HepG2 (cell line): Measurements from ENCODE around the gene MYBPC2.

ENCODE experiments used
- ATF7 ChIP-seq, 2 experiments: fragments of 450-650 bp in 1 of 2; sonication (generic) in 1 of 2; formaldehyde crosslinking in 1 of 2; IDR thresholded peaks; 2 replicates each; pipeline versions ENCODE4 v1.4.0 to v1.6.1; 2016 to 2020; ENCODE audit warnings: antibody characterized with exemption in 1 of 2, mild to moderate bottlenecking in 1 of 2, missing genetic modification reagents in 1 of 2
- BCL6 ChIP-seq: IDR thresholded peaks from 2 replicates; pipeline ENCODE4 v1.6.1; 2016; ENCODE audit warnings: missing genetic modification reagents, missing compliant biosample characterization
- FOSL1 ChIP-seq: sonication (generic); formaldehyde crosslinking; IDR thresholded peaks from 2 replicates; pipeline ENCODE4 v1.9.0; 2021; ENCODE audit warnings: missing genetic modification reagents, borderline replicate concordance
- FOXJ3 ChIP-seq: sonication (generic); formaldehyde crosslinking; IDR thresholded peaks from 2 replicates; pipeline ENCODE4 v1.4.0; 2020; ENCODE audit warnings: missing genetic modification reagents, mild to moderate bottlenecking, borderline replicate concordance
- MAZ ChIP-seq, 2 experiments: sonication (generic) in 1 of 2; formaldehyde crosslinking in 1 of 2; IDR thresholded peaks; 2 replicates each; pipeline versions ENCODE4 v1.5.0 to v1.6.1; 2012 to 2020; ENCODE audit warnings: low read depth in 2 of 2, mild to moderate bottlenecking in 2 of 2, borderline replicate concordance in 1 of 2, improper control_type of control experiment in 1 of 2, low read length in 1 of 2, missing genetic modification reagents in 1 of 2, moderate library complexity in 1 of 2
- ZNF430 ChIP-seq: sonication (generic); formaldehyde crosslinking; IDR thresholded peaks from 2 replicates; pipeline ENCODE4 v1.9.0; 2021; ENCODE audit warnings: mild to moderate bottlenecking, missing genetic modification reagents
- ZNF850 ChIP-seq: sonication (generic); formaldehyde crosslinking; conservative IDR thresholded peaks from 2 replicates; pipeline ENCODE4 v1.9.0; 2021; ENCODE audit warnings: mild to moderate bottlenecking, missing genetic modification reagents
- TF ChIP-seq, protein P1 (sequence below): sonication (generic); formaldehyde crosslinking; IDR thresholded peaks from 2 replicates; pipeline ENCODE4 v1.5.0; 2020; ENCODE audit warnings: mild to moderate bottlenecking, missing genetic modification reagents
- TF ChIP-seq, protein P2 (sequence below): sonication (generic); formaldehyde crosslinking; IDR thresholded peaks from 2 replicates; pipeline ENCODE4 v1.4.0; 2020; ENCODE audit warnings: missing genetic modification reagents
- TF ChIP-seq, protein P3 (sequence below), 2 experiments: sonication (generic) in 1 of 2; formaldehyde crosslinking in 1 of 2; IDR thresholded peaks; 2 replicates each; pipeline versions ENCODE4 v1.6.1 to v1.9.0; 2014 to 2022; ENCODE audit warnings: antibody characterized with exemption in 1 of 2, borderline replicate concordance in 1 of 2, inconsistent platforms in 1 of 2, low read depth in 1 of 2, missing genetic modification reagents in 1 of 2
- TF ChIP-seq, protein P4 (sequence below): sonication (generic); formaldehyde crosslinking; IDR thresholded peaks from 2 replicates; pipeline ENCODE4 v1.4.0; 2020; ENCODE audit warnings: mild to moderate bottlenecking, missing genetic modification reagents, borderline replicate concordance
- TF ChIP-seq, protein P5 (sequence below): sonication (generic); formaldehyde crosslinking; IDR thresholded peaks from 2 replicates; pipeline ENCODE4 v1.4.0; 2020; ENCODE audit warnings: missing genetic modification reagents, borderline replicate concordance

DNA sequence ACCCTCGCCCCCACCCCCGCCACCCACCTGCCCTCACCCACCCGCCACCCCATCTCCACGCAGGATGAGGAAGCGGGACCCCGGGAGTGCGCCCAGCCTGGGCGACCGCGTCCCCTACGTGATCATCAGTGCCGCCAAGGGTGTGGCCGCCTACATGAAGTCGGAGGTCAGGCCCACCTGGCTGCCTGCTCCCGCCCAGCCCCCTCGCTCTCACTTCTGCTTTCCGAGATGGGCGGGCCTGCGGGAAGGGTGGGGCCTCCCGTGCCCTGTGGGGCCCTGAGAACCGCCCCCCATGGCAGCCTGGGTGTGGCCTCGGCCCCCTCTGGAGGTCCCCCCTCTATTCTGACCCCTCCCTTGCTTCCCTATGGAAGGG, 17.0 kb upstream of the MYBPC2 start:
- TF ChIP-seq, protein P1, sequence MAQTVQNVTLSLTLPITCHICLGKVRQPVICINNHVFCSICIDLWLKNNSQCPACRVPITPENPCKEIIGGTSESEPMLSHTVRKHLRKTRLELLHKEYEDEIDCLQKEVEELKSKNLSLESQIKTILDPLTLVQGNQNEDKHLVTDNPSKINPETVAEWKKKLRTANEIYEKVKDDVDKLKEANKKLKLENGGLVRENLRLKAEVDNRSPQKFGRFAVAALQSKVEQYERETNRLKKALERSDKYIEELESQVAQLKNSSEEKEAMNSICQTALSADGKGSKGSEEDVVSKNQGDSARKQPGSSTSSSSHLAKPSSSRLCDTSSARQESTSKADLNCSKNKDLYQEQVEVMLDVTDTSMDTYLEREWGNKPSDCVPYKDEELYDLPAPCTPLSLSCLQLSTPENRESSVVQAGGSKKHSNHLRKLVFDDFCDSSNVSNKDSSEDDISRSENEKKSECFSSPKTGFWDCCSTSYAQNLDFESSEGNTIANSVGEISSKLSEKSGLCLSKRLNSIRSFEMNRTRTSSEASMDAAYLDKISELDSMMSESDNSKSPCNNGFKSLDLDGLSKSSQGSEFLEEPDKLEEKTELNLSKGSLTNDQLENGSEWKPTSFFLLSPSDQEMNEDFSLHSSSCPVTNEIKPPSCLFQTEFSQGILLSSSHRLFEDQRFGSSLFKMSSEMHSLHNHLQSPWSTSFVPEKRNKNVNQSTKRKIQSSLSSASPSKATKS: no peak
- TF ChIP-seq FOXJ3 (CRISPR knock-in tag): no peak
- TF ChIP-seq BCL6 (CRISPR knock-in tag): no peak
- TF ChIP-seq, protein P2, sequence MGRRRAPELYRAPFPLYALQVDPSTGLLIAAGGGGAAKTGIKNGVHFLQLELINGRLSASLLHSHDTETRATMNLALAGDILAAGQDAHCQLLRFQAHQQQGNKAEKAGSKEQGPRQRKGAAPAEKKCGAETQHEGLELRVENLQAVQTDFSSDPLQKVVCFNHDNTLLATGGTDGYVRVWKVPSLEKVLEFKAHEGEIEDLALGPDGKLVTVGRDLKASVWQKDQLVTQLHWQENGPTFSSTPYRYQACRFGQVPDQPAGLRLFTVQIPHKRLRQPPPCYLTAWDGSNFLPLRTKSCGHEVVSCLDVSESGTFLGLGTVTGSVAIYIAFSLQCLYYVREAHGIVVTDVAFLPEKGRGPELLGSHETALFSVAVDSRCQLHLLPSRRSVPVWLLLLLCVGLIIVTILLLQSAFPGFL (CRISPR knock-in tag): no peak
- no peak for TF ChIP-seq ZNF850 (CRISPR knock-in tag)
- TF ChIP-seq, protein P3, sequence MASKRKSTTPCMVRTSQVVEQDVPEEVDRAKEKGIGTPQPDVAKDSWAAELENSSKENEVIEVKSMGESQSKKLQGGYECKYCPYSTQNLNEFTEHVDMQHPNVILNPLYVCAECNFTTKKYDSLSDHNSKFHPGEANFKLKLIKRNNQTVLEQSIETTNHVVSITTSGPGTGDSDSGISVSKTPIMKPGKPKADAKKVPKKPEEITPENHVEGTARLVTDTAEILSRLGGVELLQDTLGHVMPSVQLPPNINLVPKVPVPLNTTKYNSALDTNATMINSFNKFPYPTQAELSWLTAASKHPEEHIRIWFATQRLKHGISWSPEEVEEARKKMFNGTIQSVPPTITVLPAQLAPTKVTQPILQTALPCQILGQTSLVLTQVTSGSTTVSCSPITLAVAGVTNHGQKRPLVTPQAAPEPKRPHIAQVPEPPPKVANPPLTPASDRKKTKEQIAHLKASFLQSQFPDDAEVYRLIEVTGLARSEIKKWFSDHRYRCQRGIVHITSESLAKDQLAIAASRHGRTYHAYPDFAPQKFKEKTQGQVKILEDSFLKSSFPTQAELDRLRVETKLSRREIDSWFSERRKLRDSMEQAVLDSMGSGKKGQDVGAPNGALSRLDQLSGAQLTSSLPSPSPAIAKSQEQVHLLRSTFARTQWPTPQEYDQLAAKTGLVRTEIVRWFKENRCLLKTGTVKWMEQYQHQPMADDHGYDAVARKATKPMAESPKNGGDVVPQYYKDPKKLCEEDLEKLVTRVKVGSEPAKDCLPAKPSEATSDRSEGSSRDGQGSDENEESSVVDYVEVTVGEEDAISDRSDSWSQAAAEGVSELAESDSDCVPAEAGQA (IDR thresholded peaks at IDR 0.05; ENCODE audit: low read depth): no peak
- TF ChIP-seq, protein P3 (CRISPR knock-in tag; IDR thresholded peaks at IDR 0.05; ENCODE audit: borderline replicate concordance): no peak
- TF ChIP-seq ATF7 (IDR thresholded peaks at IDR 0.05): no peak
- TF ChIP-seq ATF7 (CRISPR knock-in tag; IDR thresholded peaks at IDR 0.05): no peak
- no peak for TF ChIP-seq FOSL1 (CRISPR knock-in tag)
- TF ChIP-seq MAZ (IDR thresholded peaks at IDR 0.05; ENCODE audit: borderline replicate concordance, low read depth, low read length): no peak
- no peak for TF ChIP-seq MAZ (CRISPR knock-in tag; IDR thresholded peaks at IDR 0.05; ENCODE audit: low read depth)
- TF ChIP-seq, protein P4, sequence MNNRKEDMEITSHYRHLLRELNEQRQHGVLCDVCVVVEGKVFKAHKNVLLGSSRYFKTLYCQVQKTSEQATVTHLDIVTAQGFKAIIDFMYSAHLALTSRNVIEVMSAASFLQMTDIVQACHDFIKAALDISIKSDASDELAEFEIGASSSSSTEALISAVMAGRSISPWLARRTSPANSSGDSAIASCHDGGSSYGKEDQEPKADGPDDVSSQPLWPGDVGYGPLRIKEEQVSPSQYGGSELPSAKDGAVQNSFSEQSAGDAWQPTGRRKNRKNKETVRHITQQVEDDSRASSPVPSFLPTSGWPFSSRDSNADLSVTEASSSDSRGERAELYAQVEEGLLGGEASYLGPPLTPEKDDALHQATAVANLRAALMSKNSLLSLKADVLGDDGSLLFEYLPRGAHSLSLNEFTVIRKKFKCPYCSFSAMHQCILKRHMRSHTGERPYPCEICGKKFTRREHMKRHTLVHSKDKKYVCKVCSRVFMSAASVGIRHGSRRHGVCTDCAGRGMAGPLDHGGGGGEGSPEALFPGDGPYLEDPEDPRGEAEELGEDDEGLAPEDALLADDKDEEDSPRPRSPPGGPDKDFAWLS (CRISPR knock-in tag): no peak
- no peak for TF ChIP-seq ZNF430 (CRISPR knock-in tag)
- TF ChIP-seq, protein P5, sequence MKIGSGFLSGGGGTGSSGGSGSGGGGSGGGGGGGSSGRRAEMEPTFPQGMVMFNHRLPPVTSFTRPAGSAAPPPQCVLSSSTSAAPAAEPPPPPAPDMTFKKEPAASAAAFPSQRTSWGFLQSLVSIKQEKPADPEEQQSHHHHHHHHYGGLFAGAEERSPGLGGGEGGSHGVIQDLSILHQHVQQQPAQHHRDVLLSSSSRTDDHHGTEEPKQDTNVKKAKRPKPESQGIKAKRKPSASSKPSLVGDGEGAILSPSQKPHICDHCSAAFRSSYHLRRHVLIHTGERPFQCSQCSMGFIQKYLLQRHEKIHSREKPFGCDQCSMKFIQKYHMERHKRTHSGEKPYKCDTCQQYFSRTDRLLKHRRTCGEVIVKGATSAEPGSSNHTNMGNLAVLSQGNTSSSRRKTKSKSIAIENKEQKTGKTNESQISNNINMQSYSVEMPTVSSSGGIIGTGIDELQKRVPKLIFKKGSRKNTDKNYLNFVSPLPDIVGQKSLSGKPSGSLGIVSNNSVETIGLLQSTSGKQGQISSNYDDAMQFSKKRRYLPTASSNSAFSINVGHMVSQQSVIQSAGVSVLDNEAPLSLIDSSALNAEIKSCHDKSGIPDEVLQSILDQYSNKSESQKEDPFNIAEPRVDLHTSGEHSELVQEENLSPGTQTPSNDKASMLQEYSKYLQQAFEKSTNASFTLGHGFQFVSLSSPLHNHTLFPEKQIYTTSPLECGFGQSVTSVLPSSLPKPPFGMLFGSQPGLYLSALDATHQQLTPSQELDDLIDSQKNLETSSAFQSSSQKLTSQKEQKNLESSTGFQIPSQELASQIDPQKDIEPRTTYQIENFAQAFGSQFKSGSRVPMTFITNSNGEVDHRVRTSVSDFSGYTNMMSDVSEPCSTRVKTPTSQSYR (CRISPR knock-in tag): no peak
